OCI-LY7 (cell line): ENCODE results near the gene RFWD3. TPM values are rescaled to one million over a fixed set of nuclear protein-coding genes. Genes with fewer than 3 reads are reported as not detected.

Experiments used
- BruUV-seq: library from RNA; stranded (reverse); fragments of 400-500 nt; replicated peaks from 2 replicates; lab custom pipeline; 2021; lab: Mats Ljungman, UMichigan
- CTCF ChIA-PET: fragments of 300-600 bp; sonication (Branson Sonifier 250); formaldehyde crosslinking; loops from one replicate; lab custom pipeline; 2022; ENCODE audit warnings: antibody characterized with exemption; ENCODE audit not compliant: unreplicated experiment; lab: Charles Lee
- POLR2A ChIA-PET: fragments of 300-600 bp; sonication (Branson Sonifier 250); formaldehyde crosslinking; loops from one replicate; lab custom pipeline; 2022; ENCODE audit warnings: antibody characterized with exemption; lab: Charles Lee
- DNase-seq: peaks from one replicate; pipeline ENCODE4 v3.0.0-alpha.2; 2015; ENCODE audit warnings: low spot score
- H2AFZ ChIP-seq: fragments of 200-600 bp; sonication (generic), shearing (Covaris generic); 2 replicates; pipeline ENCODE4 v1.6.1; 2014; ENCODE audit warnings: mild to moderate bottlenecking, antibody characterized with exemption, low read length, moderate library complexity
- H3K27ac ChIP-seq: fragments of 200-600 bp; sonication (generic); 2 replicates; pipeline ENCODE4 v1.5.1; 2014; ENCODE audit warnings: mixed run types, low read depth, mild to moderate bottlenecking, moderate library complexity, low read length, inconsistent platforms; ENCODE audit not compliant: poor library complexity, severe bottlenecking
- H3K36me3 ChIP-seq: fragments of 200-600 bp; sonication (generic); 2 replicates; pipeline ENCODE4 v1.6.1; 2014; ENCODE audit warnings: mild to moderate bottlenecking, antibody characterized with exemption, low read length, moderate library complexity, mixed read lengths; ENCODE audit not compliant: insufficient read depth
- H3K4me1 ChIP-seq: fragments of 200-600 bp; sonication (generic); 2 replicates; pipeline ENCODE4 v1.5.1; 2014; ENCODE audit warnings: mild to moderate bottlenecking, low read length; ENCODE audit not compliant: insufficient read depth, poor library complexity, severe bottlenecking
- H3K4me2 ChIP-seq: fragments of 200-600 bp; sonication (generic); 2 replicates; pipeline ENCODE4 v1.6.1; 2014; ENCODE audit warnings: mild to moderate bottlenecking, low read length
- H3K4me3 ChIP-seq: fragments of 200-600 bp; sonication (generic); 2 replicates; pipeline ENCODE4 v1.5.1; 2014; ENCODE audit warnings: mild to moderate bottlenecking, low read depth, low read length; ENCODE audit not compliant: poor library complexity, severe bottlenecking
- H3K79me2 ChIP-seq: fragments of 200-600 bp; sonication (generic); 2 replicates; pipeline ENCODE4 v1.6.1; 2016; ENCODE audit warnings: low read depth, mild to moderate bottlenecking, low read length, moderate library complexity, mixed read lengths; ENCODE audit not compliant: insufficient read depth
- H3K9me2 ChIP-seq: fragments of 200-600 bp; sonication (generic); 2 replicates; pipeline ENCODE4 v1.6.1; 2016; ENCODE audit warnings: mild to moderate bottlenecking, low read length, mixed read lengths; ENCODE audit not compliant: insufficient read depth
- H3K9me3 ChIP-seq: fragments of 200-600 bp; sonication (generic); 2 replicates; pipeline ENCODE4 v1.6.1; 2014; ENCODE audit warnings: mild to moderate bottlenecking, mixed run types, low read length, mixed read lengths
- H4K20me1 ChIP-seq: fragments of 200-600 bp; sonication (generic); 2 replicates; pipeline ENCODE4 v1.6.1; 2014; ENCODE audit warnings: mild to moderate bottlenecking, antibody characterized with exemption, low read length, moderate library complexity, mixed read lengths; ENCODE audit not compliant: insufficient read depth
- EZH2phosphoT487 ChIP-seq: fragments of 200-600 bp; sonication (generic); IDR thresholded peaks from 2 replicates; pipeline ENCODE4 v1.6.1; 2018; ENCODE audit warnings: low read depth, borderline replicate concordance, mild to moderate bottlenecking, mixed run types, antibody characterized with exemption, low read length, moderate library complexity, mixed read lengths
- intact Hi-C: fragments of 100-400 bp; cut with micrococcal nuclease; formaldehyde crosslinking; loops from one replicate; pipeline ENCODE4 v1.10.0; 2022; ENCODE audit not compliant: unreplicated experiment
- total RNA-seq, 2 experiments: library from RNA; depleted of rRNA in 1 of 2; stranded (reverse); fragments of >200 nt in 1 of 2; shearing (Covaris generic) in 1 of 2; gene quantifications; 2 replicates each; pipeline ENCODE4 v1.2.3, GENCODE V29; 2014 to 2022
- TF ChIP-seq, protein P1 (sequence below): fragments of 200-600 bp; sonication (generic); conservative IDR thresholded peaks from 2 replicates; pipeline ENCODE4 v1.5.1; 2014; ENCODE audit warnings: mild to moderate bottlenecking, antibody characterized with exemption, low read length, moderate library complexity, mixed read lengths

The RFWD3 gene
- total RNA-seq, 2 experiments from 2014 or later: 79.7 to 134 TPM

DNA sequence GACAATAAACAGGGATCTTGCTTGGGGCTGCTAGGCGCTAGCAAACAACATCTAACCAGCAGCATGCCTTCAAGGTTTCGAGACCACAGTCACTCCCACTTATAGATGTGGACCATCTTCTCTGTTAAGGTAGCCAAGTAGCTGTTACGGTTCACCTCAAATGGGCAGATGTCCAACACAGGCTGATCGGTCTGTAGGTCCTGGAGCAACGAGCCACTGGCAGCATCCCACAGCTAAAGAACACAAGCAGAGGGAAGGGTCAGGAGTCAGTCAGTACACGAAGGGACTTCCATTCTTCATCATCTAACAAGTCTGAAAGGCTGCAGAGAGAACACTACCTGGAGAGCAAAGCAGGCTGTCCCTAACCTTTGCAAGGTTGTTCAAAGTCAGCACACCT is 42.8 kb downstream of the RFWD3 start:
- H3K36me3 ChIP-seq: peaks cover 97% of the 10 kb centered on the region
- CTCF ChIA-PET: no interaction called here

DNA sequence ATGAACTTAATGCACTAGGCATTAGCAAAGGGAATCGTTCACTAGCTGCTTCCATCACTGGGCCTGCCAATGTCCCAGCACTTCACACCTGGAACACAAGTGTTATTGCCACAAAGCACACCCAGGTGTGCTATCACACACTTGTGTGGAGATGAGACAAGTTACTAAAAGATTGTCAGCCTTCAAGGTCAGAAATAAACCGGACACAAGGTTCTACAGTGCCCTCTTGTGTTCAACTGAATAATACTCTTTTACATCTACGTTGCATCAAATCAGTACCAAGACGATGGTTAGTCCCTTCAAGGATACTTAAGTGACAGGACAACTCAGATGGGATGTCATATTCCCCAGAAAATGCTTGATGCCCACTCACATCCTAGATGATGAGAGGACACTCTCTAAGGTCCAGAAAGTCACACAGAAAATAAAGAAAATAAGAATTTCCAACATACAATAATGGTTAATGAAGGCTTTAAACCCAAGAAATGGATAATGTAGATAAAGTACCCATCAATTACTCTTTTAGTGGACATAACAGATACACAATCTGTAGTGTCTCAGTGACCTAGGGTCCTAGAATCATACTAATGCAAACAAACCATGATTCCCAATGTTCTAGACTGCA is 43.4 kb downstream of the RFWD3 start:
- no TSS peak for BruUV-seq
- no peak overlapping the region for H3K27ac ChIP-seq
- no peaks in the 10 kb centered on the region for H3K4me1 ChIP-seq
- 0 out of 2 replicates have a peak, but pooled peaks cover 6% of the 10 kb centered on the region for H4K20me1 ChIP-seq
- H3K9me2 ChIP-seq: no peaks in the 10 kb centered on the region
- ChIA-PET POLR2A (interaction anchor here (1.2 to 1.3 kb wide), 2 partner anchors 15 to 148 kb away, joined by 3 read pairs; no protein-coding TSS in a partner anchor), CTCF (no interaction called here)
- no peak overlapping the region for H2AFZ ChIP-seq
- DNase-seq: peak; percentile 57
- no peaks in the 10 kb centered on the region for H3K79me2 ChIP-seq
- TF ChIP-seq, protein P1, sequence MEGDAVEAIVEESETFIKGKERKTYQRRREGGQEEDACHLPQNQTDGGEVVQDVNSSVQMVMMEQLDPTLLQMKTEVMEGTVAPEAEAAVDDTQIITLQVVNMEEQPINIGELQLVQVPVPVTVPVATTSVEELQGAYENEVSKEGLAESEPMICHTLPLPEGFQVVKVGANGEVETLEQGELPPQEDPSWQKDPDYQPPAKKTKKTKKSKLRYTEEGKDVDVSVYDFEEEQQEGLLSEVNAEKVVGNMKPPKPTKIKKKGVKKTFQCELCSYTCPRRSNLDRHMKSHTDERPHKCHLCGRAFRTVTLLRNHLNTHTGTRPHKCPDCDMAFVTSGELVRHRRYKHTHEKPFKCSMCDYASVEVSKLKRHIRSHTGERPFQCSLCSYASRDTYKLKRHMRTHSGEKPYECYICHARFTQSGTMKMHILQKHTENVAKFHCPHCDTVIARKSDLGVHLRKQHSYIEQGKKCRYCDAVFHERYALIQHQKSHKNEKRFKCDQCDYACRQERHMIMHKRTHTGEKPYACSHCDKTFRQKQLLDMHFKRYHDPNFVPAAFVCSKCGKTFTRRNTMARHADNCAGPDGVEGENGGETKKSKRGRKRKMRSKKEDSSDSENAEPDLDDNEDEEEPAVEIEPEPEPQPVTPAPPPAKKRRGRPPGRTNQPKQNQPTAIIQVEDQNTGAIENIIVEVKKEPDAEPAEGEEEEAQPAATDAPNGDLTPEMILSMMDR: peak; percentile 81
- no peak for TF ChIP-seq EZH2phosphoT487
- intact Hi-C loops: no loop called here
- H3K36me3 ChIP-seq: peaks cover 94% of the 10 kb centered on the region
- no peak overlapping the region for H3K4me2 ChIP-seq
- H3K9me3 ChIP-seq: no peaks in the 10 kb centered on the region
- H3K4me3 ChIP-seq: no peak overlapping the region

More for the DNA sequence above, 42.8 kb downstream of the RFWD3 start:
- Histone ChIP-seq H3K9me2 (no peaks in the 10 kb centered on the region), H3K4me3 (no peak overlapping the region), H2AFZ (no peak overlapping the region), H3K27ac (no peak overlapping the region), H3K79me2 (no peaks in the 10 kb centered on the region), H3K4me1 (no peaks in the 10 kb centered on the region), H3K4me2 (no peak overlapping the region), H4K20me1 (0 out of 2 replicates have a peak, but pooled peaks cover 6% of the 10 kb centered on the region), H3K9me3 (no peaks in the 10 kb centered on the region)
- BruUV-seq: no TSS peak
- intact Hi-C loops: no loop called here
- POLR2A ChIA-PET: interaction anchor here (0.6 to 1.2 kb wide), 2 partner anchors 148 to 493 kb away, joined by 3 read pairs; no protein-coding TSS in a partner anchor
- no peak for DNase-seq
- TF ChIP-seq EZH2phosphoT487: no peak
- TF ChIP-seq, protein P1: no peak

DNA sequence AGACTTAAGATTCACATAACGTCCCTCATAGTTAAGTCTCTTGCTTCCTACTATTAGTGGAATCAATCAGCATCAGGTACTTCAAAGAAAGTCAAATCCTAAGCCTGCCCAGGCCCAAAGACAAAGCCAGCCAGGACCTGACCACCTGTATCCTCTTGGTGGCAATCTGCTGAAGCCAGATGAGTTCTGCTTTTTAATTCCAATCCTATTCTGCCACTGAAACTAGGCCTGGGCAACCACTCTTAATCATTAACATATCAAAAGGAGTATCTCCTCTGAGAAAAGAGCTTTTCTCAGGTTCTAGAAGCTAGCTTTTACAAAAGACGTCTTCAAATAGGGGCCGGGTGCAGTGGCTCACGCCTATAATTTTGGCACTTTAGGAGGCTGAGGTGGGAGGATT is 44.7 kb downstream of the RFWD3 start:
- no peaks in the 10 kb centered on the region for H3K9me2 ChIP-seq
- no peak overlapping the region for H2AFZ ChIP-seq
- no TSS peak for BruUV-seq
- intact Hi-C loops: no loop called here
- 0 out of 2 replicates have a peak, but pooled peaks cover 6% of the 10 kb centered on the region for H4K20me1 ChIP-seq
- DNase-seq: no peak
- no peak overlapping the region for H3K27ac ChIP-seq
- TF ChIP-seq, protein P1: no peak
- no peak for TF ChIP-seq EZH2phosphoT487
- no peak overlapping the region for H3K4me2 ChIP-seq
- CTCF ChIA-PET: no interaction called here
- H3K36me3 ChIP-seq: peaks cover 91% of the 10 kb centered on the region
- H3K9me3 ChIP-seq: no peaks in the 10 kb centered on the region
- POLR2A ChIA-PET: interaction anchor here (0.7 to 1.3 kb wide), 2 partner anchors 17 to 148 kb away, joined by 3 read pairs; no protein-coding TSS in a partner anchor
- no peak overlapping the region for H3K4me3 ChIP-seq
- no peaks in the 10 kb centered on the region for H3K4me1 ChIP-seq
- no peaks in the 10 kb centered on the region for H3K79me2 ChIP-seq
